Vagina (tissue), 2 donors: ENCODE data around the gene SUPT3H. TPM values are rescaled to one million over a fixed set of nuclear protein-coding genes. Genes with fewer than 3 reads are reported as not detected.
A peak's percentile ranks its signal among the peaks of the same experiment; 100 is the strongest.

Source experiments
- DNase-seq, 2 donors: peaks; one replicate each; pipeline ENCODE4 v3.0.0-alpha.2; 2017; ENCODE audit errors: extremely low spot score in 2 of 2
- H3K27ac ChIP-seq: fragments of 200-600 bp; sonication (generic); one replicate; pipeline ENCODE4 v1.5.1; 2019
- H3K27me3 ChIP-seq: fragments of 200-600 bp; sonication (generic); one replicate; pipeline ENCODE4 v1.5.1; 2019
- H3K36me3 ChIP-seq, 2 donors: fragments of 200-600 bp; sonication (generic); one replicate each; pipeline ENCODE4 v1.5.1; 2017 to 2019
- H3K4me1 ChIP-seq: fragments of 200-600 bp; sonication (generic); one replicate; pipeline ENCODE4 v1.5.1; 2019
- H3K4me3 ChIP-seq, 2 donors: fragments of 200-600 bp; sonication (generic); 1 replicate in 1 of 2; 2 replicates in 1 of 2; pipeline ENCODE4 v1.5.1; 2016 to 2019
- H3K9me3 ChIP-seq: fragments of 200-600 bp; sonication (generic); one replicate; pipeline ENCODE4 v1.5.1; 2019
- POLR2A ChIP-seq, 2 donors: fragments of 450-650 bp; IDR thresholded peaks; one replicate each; pipeline ENCODE4 v1.6.1; 2017; ENCODE audit warnings: antibody characterized with exemption in 2 of 2, mild to moderate bottlenecking in 2 of 2, moderate library complexity in 2 of 2
- POLR2AphosphoS5 ChIP-seq, 2 donors: sonication (generic); formaldehyde crosslinking; IDR thresholded peaks; one replicate each; pipeline ENCODE4 v1.9.0; 2017; ENCODE audit warnings: antibody characterized with exemption in 2 of 2, mild to moderate bottlenecking in 2 of 2, low read depth in 1 of 2; ENCODE audit not compliant: insufficient read depth in 1 of 2
- intact Hi-C: fragments of 100-400 bp; cut with DNase I; formaldehyde crosslinking; loops from one replicate; pipeline ENCODE4 v1.15.1; 2023
- total RNA-seq: library from RNA; depleted of rRNA; stranded (reverse); fragments of >200 nt; gene quantifications from one replicate; pipeline ENCODE4 v1.2.3, GENCODE V29; 2016
- TF ChIP-seq, protein P1 (sequence below), 3 experiments: fragments of 450-650 bp in 2 of 3; fragments of 200-600 bp in 1 of 3; sonication (generic) in 1 of 3; IDR thresholded peaks; one replicate each; pipeline ENCODE4 v1.5.1; 2017 to 2019; ENCODE audit warnings: antibody characterized with exemption in 3 of 3, mild to moderate bottlenecking in 2 of 3, moderate library complexity in 2 of 3

The SUPT3H gene
- total RNA-seq, 1 donor from 2014 or later: 4.2 TPM

GRCh38 chr6:45423111-45423823 lies 45.5 kb upstream of the SUPT3H start:
- Histone ChIP-seq H3K9me3 (no peaks in the 10 kb centered on the region), H3K27ac (peak overlapping the region; percentile 88), H3K36me3 (no peaks in the 10 kb centered on the region), H3K27me3 (no peaks in the 10 kb centered on the region), H3K4me1 (peaks cover 43% of the 10 kb centered on the region), H3K4me3 (peak overlapping the region; percentile 69 to 75)
- intact Hi-C loops: no loop called here
- peak in 1 of 2 donors; percentile 57 for TF ChIP-seq POLR2AphosphoS5 (IDR thresholded peaks at IDR 0.05; ENCODE audit: insufficient read depth in 1 of 2, low read depth in 1 of 2)
- no peak for TF ChIP-seq POLR2A (IDR thresholded peaks at IDR 0.05)
- DNase-seq: no peak

- intact Hi-C loops: no loop called here
- TF ChIP-seq POLR2AphosphoS5 (IDR thresholded peaks at IDR 0.05; ENCODE audit: insufficient read depth in 1 of 2, low read depth in 1 of 2) (no peak), POLR2A (IDR thresholded peaks at IDR 0.05) (no peak)
- TF ChIP-seq, protein P1, sequence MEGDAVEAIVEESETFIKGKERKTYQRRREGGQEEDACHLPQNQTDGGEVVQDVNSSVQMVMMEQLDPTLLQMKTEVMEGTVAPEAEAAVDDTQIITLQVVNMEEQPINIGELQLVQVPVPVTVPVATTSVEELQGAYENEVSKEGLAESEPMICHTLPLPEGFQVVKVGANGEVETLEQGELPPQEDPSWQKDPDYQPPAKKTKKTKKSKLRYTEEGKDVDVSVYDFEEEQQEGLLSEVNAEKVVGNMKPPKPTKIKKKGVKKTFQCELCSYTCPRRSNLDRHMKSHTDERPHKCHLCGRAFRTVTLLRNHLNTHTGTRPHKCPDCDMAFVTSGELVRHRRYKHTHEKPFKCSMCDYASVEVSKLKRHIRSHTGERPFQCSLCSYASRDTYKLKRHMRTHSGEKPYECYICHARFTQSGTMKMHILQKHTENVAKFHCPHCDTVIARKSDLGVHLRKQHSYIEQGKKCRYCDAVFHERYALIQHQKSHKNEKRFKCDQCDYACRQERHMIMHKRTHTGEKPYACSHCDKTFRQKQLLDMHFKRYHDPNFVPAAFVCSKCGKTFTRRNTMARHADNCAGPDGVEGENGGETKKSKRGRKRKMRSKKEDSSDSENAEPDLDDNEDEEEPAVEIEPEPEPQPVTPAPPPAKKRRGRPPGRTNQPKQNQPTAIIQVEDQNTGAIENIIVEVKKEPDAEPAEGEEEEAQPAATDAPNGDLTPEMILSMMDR (IDR thresholded peaks at IDR 0.05): no peak
- H3K4me1 ChIP-seq: peaks cover 43% of the 10 kb centered on the region
- peak overlapping the region; percentile 69 to 75 for H3K4me3 ChIP-seq
- H3K27me3 ChIP-seq: no peaks in the 10 kb centered on the region
- DNase-seq: no peak
- H3K36me3 ChIP-seq: no peaks in the 10 kb centered on the region
- H3K27ac ChIP-seq: peak overlapping the region; percentile 88
- no peaks in the 10 kb centered on the region for H3K9me3 ChIP-seq
Observed at GRCh38 chr6:45422503-45423110, 44.9 kb upstream of the SUPT3H start.

DNA sequence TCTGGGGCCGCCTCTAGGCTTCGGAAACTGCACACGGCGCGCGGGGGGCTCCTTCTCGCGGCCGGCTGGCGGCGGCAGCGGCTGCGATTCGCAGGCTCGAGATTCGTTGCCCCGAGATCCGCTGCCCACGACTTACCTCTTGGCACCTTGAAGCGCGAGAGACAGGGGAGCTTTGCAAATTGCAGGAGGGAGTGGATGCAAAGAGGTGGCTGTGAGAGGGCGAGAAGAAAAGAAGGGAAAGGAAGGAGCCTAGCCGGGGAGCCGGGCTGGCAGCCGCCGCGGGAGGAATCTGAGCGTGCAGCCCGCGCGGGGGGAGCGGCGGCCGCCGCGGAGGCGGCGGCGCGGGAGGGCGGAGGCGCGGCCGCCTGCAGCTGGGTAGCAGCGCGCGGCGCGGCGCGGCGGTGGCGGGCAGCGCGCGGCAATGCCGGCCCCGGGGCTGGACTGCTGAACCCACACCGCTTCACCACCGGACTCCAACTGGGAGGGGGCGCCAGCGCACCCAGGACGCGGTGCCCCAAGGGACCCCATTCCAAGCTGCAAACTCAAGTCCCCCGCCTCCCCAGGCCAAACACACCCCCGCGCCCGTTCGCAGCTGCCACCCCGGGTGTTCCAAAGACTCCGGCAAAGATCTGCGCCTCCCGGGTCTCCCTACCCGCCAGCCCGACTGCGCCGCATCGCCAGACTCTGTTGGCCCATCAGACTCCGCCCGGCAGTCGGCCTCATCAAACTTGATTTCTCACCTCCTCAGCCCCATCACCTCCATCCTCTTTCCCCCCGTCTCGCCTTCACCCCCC lies 44.2 kb upstream of the SUPT3H start:
- Histone ChIP-seq H3K4me3 (peak overlapping the region; percentile 69 to 75), H3K27me3 (no peaks in the 10 kb centered on the region), H3K27ac (peak overlapping the region; percentile 88), H3K4me1 (peaks cover 43% of the 10 kb centered on the region), H3K9me3 (no peaks in the 10 kb centered on the region), H3K36me3 (no peaks in the 10 kb centered on the region)
- intact Hi-C loops: no loop called here
- peak in 1 of 2 donors; percentile 48 for TF ChIP-seq POLR2AphosphoS5 (IDR thresholded peaks at IDR 0.05; ENCODE audit: insufficient read depth in 1 of 2, low read depth in 1 of 2)
- TF ChIP-seq, protein P1 (IDR thresholded peaks at IDR 0.05): peak in 1 of 3 experiments; percentile 15
- TF ChIP-seq POLR2A (IDR thresholded peaks at IDR 0.05): no peak
- DNase-seq: no peak

- peaks cover 43% of the 10 kb centered on the region for H3K4me1 ChIP-seq
- peak overlapping the region; percentile 88 for H3K27ac ChIP-seq
- DNase-seq: no peak
- intact Hi-C loops: no loop called here
- H3K4me3 ChIP-seq: peak overlapping the region; percentile 69 to 75
- H3K9me3 ChIP-seq: no peaks in the 10 kb centered on the region
- no peaks in the 10 kb centered on the region for H3K27me3 ChIP-seq
- TF ChIP-seq POLR2AphosphoS5 (IDR thresholded peaks at IDR 0.05; ENCODE audit: insufficient read depth in 1 of 2, low read depth in 1 of 2) (no peak), POLR2A (IDR thresholded peaks at IDR 0.05) (no peak)
- TF ChIP-seq, protein P1 (IDR thresholded peaks at IDR 0.05): no peak
- H3K36me3 ChIP-seq: no peaks in the 10 kb centered on the region
Observed at GRCh38 chr6:45420909-45421708, 43.4 kb upstream of the SUPT3H start.
